Activated CD4-positive, alpha-beta T cell treated with anti-CD3 and anti-CD28 coated beads, Interleukin-2, amount 50 U/mL, for 48 hours (primary cell): ENCODE measurements around the gene ADH1C.

Experiments
- DNase-seq, 2 experiments: peaks; one replicate each; pipeline ENCODE4 v3.0.0-alpha.2; 2020

The ADH1C gene

GRCh38 chr4:99293357-99293756, 59.2 kb downstream of the ADH1C start:
- no peak for DNase-seq

DNA sequence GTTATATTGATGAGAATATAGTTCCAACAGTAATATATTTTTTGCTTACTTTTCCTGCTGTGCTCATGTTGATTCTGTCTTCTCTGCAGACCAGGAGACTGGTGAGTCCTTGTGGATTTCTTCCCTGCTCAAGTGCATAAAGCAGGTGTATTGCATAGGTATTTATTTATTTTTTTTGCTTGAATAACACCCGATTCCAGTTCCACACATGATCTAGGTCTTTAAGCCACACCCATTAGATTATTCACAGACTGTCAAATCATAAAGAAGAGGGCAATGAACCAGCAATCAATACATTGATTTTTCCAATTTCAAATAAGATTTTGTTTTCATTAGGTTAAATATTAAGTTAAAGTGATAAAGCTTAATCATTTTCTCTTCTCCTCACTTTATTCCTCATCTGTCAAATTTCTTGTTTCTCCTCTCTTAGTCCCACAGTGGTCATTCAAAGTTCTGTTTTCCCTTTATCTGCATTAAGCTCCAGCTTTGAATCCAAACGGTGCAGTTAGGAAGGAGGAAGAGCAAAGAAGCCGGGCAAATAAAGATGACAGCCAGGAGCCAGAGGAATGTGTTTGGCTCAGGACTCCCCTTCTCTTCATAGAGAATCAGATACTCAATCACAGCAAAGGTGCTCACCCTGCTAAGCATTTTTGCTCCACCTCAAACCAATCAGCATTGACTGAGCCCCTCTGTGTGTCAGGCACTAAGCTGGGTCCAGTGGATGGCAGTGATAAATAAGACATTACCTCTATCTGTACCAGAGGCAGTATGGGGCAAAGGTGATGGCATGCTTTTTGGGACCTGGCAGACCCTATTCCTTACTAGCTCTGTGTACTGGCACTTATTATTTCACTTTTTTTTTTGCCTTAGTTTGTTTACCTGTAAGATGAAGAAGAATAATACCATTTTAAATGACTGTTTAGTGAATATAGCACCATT, 61.4 kb downstream of the ADH1C start, which contains the start of gene ADH1A:
TSS of gene ADH1A (minus strand) at position 138 of the 939 bp plus-strand sequence. CDS start at position 67, 71 bp downstream.
- DNase-seq = no peak
